ENCODE results near the gene DPRX.

Gene DPRX, protein sequence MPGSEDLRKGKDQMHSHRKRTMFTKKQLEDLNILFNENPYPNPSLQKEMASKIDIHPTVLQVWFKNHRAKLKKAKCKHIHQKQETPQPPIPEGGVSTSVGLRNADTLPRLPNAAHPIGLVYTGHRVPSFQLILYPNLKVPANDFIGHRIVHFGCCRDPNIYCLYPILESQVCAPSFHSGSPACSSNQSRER

DNA sequence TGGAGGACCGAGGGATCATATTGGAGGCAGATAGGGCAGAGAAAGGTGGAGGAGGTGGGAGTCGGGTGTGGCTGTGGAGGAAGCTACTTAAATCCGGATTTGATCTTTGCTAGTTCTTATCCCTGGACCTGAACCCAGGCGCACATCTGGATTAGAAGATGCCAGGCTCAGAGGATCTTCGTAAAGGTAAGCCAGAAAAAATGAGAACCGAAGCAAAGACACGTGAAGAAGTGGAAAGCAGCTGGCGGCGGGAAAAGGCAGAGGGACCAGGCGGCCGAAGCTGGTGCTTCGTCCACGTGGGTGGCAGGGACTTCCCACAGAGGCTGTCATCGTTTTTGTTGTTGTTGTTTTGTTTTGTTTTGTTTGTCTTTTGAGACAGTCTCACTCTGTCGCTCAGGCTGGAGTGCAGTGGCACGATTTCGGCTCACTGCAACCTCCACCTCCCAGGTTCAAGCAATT is at the start of gene DPRX:
DPRX (plus strand) TSS at position 51 of the 459 bp plus-strand sequence; CDS start at position 159, 108 bp downstream.
- no peak for DNase-seq (ENCODE audit: low read depth in 1 of 2, low spot score in 1 of 2)

DNA sequence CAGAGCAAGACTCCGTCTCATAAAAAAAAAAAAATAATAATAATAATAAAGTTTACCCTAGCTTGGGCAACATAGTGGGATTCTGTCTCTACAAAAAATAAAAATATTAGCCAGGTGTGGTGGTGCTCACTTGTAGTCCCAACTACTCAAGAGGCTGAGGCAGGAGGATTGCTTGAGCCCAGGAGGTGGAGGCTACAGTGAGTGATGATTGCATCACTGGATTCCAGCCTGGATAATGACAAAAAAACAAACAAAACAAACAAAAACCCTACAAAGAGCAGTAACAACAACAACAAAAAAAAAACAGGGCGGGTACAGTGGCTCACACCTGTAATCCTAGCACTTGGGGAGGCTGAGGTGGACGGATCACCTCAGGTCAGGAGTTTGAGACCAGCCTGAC is 48.6 kb upstream of the DPRX start:
- DNase-seq (ENCODE audit: low read depth in 1 of 2, low spot score in 1 of 2), result no peak

DNA sequence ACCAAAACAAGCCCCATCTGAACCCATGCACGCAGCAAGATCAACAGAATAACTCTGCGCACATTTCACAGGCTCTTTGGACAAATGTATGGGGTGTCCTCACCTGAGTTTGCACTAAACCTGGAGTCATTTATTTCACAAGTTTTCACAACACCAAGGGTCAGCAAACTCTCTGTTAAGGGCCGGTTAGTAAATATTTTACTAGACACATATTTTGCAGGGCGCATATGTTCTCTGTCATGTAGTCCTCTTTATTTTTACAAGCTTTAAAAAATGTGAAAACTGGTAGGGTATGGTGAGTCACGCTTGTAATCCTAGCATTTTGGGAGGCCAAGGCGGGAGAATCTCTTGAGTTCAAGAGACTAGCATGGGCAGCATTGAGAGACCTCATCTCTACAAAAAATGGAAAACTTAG is 45.5 kb upstream of the DPRX start:
- DNase-seq (ENCODE audit: low read depth in 1 of 2, low spot score in 1 of 2), result no peak

DNA sequence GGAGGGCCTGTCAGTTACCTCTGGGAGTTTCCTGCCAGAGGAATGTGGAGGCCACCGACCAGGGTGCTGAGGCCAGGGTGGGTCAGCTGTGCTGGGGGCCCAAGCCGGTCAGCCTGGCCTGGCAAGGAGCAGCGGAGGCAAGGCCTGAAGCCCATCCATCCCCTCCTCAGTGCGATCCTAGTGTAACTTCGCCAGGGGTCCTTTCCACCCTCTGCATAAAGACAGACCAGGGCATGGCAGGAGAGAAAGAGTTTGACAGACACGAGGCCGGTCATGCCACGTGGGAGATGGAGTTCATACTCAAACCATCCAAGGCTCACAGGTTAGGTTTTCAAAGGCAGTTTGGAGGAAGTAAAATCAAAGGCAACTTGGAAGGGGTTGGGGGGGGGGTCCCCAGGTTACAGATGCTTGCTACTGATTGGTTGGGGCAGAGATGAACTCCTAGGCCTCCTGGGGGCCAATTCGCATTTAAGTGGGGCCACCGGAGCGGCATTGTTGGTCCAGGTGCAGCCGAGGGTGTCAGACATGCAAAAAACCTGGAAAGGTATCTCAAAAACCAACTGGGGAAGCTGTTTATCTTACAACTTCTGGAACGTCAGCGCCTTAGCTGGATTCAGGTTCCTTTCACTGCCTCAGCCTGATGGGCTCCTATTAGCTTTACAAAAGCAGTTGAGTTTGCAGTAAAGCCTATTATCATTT is 36.8 kb upstream of the DPRX start:
- no peak for DNase-seq (ENCODE audit: low read depth in 1 of 2, low spot score in 1 of 2)

DNA sequence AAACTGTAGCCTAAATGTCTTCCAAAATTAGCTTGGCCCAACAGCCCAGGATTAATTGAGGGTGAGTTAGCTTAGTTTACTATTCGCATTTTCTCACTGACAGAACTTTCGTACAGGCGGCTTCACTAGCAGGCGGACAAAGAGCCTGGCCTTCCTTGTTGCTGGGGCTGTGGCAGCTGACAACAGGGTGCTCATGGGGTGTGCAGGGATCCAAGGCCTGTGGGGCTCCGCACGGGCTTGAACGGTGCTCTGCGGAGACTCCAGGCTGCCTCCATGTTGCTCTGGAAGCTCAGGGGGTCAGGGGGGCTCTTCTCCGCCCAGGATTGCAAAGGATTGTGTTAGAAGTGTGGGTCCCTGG is 36.3 kb upstream of the DPRX start:
- no peak for DNase-seq (ENCODE audit: low read depth in 1 of 2, low spot score in 1 of 2)

DNA sequence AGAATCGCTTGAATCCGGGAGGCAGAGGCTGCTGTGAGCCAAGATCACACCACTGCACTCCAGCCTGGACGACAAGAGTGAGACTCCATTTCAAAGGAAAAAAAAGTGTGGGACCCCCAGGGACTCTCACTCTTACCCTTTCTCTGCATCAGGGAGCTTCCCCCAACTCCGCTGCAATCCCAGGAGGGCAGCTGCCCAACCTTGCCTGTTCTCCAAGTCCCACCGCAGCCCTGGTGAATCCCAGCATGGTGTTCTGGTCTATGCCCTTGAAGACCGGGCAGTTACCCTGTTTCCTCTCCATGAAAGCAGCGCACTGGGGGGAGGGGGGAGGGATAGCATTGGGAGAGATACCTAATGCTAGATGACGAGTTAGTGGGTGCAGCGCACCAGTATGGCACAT is 35.7 kb upstream of the DPRX start:
- DNase-seq (ENCODE audit: low read depth in 1 of 2, low spot score in 1 of 2), result no peak

DNA sequence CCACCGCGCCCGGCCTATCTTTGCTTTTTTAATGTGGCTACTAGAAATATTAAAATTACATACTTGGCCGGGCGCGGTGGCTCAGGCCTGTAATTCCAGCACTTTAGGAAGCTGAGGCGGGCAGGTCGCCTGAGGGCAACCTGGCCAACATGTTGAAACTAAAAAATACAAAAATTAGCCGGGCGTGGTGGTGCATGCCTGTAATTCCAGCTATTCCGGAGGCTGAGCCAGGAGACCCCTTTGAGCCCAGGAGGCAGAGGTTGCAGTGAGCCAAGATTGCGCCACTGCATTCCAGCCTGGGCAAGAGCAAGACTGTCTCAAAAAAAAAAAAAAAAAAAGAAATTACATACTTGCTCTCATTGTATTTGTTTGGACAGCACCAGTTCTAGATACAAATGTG is 34.8 kb upstream of the DPRX start:
- no peak for DNase-seq (ENCODE audit: low read depth in 1 of 2, low spot score in 1 of 2)

DNA sequence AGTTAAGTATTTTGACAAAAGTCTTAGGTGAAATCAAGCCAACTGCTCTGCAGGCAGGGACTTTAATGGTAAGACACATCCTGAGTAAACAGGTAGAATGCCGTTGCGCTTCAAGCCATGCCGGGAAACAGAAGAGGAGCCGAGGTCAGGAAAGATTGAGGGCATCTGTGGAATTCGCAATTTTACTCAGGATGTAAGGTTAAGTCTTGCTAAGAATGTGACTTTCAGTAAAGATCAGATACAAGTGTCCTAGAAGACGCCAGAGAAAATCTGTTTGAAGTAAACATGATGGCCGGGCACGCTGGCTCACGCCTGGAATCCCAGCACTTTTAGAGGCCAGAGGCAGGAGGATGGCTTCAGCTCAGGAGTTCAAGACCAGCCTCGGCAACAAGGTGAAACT is 33.4 kb upstream of the DPRX start:
- DNase-seq (ENCODE audit: low read depth in 1 of 2, low spot score in 1 of 2), result no peak

DNA sequence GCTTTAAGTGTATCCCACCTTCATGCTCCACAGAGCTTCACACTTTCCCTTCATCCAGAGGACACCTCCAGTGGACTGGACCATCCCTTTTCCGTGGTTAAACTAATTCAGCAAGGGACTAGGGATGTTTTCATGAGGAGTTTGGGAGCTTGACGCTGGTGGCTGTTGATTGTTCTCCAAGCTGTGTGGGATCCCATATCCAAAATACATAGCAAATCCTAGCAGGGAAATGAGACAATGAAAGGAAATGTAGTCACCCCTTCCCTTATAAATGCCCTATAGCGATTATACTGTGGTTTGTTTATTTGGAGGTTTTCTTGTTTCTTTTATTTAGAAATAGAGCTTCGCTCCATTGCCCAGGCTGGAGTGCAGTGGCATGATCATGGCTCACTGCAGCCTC is 31.6 kb upstream of the DPRX start:
- DNase-seq (ENCODE audit: low read depth in 1 of 2, low spot score in 1 of 2), result no peak

DNA sequence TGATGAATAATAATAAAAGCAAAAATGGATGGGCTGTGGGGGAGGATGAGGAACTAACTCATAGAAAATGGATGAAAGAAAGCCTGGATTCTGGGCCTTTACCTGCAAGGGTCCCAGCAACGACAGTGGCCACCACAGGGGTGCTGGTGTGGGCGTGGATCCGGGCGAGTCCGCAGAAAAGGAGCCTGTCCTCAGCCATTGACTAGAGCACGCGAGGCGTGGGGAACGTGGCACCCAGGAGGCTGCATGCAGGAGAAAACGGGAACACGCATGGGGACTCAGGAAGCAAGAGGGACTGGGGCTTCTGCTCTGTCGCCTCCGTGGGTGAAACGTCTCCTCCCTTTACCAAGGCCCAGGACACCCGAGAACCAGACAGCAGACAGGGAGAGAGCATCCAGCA is 25.8 kb upstream of the DPRX start:
- DNase-seq (ENCODE audit: low read depth in 1 of 2, low spot score in 1 of 2), result no peak

DNA sequence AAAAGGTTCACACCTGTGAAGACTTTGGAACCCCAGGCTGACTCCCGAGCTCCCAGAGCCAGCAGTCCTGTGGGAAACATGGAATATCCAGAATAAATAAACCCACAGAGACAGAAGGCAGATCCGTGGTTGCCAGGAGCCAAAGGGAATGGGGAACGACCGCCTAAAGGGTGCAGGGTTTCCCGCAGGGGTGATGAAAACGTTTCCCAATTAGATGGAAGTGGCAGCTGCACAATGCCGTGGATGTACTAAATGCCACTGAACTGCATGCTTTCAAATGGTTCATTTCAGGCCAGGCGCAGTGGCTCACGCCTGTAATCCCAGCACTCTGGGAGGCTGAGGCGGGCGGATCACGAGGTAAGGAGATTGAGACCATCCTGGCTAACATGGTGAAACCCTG is 23.4 kb upstream of the DPRX start:
- no peak for DNase-seq (ENCODE audit: low read depth in 1 of 2, low spot score in 1 of 2)

DNA sequence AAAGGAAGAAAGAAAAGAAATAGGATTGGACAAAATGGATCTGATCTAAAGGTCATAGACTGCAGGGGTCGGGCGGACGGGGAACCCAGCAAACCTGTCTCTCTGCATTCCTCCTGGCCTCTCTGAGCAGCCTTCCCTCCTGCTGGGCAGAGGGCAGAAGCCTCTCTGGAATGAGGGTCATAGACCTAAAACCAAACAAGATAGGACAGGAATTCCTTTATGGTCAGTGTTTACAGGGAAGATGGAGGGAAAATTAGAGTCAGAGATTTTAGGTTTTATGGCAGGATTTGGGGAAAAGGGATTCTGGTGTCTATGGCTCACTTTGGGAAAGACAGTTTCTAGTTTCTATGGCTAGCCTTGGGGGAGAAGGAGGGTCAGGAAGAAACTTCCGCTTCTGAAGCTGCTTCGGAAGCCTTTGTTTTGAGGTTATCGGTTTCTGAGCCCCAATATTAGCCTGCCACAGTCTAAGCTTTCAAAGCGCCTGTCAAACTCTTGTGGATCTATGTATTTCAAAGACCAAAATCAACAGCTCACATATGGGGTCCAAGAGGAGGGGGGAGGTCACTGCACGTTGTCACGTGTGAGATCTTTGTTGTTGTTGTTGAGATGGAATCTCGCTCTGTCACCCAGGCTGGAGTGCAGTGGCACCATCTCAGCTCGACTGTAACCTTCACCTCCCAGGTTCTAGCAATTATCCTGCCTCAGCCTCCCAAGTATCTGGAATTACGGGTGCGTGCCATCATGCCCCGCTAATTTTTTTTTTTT is 18.9 kb upstream of the DPRX start:
- DNase-seq (ENCODE audit: low read depth in 1 of 2, low spot score in 1 of 2), result no peak

DNA sequence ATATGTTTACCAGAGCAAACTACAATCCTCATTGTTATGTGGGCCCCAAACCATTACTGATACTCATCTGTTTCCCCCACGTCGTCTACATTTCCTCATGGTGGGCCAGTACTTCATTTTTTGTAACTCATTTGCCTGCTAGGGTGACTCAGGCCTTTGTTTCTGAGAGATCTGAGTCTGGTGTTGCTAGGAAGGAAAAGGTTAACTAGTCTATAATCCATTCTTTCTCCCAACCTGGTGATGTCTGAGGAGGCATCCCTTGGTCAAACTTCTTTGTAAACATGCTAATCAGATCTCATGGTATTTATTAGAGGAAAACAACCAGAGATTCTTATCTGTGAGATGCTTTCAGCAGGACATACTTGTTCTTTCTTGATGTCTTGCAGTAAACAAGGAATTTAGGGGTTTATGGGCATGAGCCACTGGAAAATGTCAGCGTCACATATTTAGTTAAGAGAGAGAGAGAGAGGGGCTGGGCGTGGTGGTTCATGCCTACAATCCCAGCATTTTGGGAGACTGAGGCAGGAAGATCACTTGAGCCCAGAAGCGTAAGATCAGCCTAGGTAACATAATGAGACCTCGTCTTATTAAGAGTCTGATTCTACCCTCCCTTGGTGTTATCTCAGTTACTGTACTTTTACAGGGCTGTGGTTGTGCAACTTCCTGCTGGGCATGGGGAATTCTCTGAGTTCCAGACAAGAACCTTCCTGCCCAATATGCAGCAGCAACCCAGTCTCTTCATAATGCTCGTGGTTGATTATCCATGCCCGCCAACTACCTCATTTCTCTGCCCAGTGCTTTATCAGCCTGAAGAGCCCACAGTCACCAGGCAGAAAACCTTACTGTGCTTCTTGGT is 9.7 kb upstream of the DPRX start:
- no peak for DNase-seq (ENCODE audit: low read depth in 1 of 2, low spot score in 1 of 2)

DNA sequence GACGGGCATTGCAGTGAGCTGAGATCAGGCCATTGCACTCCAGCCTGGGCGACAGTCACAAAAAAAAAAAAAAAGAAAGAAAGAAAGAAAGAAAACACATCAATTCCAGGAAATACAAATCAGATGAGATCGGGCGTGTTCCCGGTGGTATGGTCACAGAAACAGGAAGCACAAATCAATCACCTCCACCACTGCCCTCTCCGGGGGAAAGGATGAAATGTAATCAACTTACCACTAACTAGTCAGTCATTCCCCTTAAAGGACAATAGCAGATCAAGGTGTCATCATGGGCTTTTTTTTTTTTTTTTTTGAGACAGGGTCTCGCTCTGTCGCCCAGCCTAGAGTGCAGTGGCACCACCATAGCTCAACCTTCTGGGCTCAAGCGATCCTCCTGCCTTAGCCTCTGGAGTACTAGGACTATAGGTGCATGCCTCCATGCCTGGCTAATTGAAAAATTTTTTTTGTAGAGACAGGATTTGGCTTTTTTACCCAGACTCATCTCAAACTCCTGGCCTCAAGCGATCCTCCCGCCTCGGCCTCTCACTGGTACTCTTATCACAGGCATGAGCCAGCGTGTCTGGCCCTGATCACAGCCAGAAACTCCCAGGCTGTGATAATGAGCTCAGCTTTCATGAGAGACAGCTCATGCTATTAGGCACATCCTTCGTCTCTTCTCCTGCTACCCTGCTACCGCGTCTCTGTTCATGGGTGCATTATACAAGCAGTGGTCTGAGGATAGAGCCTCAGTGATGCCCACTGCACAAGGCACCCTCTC is 6.8 kb upstream of the DPRX start:
- DNase-seq (ENCODE audit: low read depth in 1 of 2, low spot score in 1 of 2), result no peak

DNA sequence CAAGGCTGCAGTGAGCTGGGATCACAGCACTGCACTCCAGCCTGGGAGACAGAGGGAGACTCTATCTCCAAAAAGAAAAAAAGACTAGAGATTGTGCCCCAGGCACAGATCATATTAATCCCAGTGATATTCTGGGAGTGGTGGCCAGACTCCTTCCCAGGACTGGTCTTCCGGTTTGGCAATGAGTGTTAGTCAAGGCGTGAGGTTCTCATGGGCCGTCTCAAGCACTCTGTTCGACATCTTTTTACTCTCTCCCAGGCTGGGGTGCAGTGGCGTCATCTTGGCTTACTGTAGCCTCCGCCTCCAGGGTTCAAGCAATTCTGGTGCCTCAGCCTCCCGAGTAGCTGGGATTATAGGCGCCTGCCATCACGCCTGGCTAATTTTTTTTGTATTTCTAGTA is 5.3 kb upstream of the DPRX start:
- DNase-seq (ENCODE audit: low read depth in 1 of 2, low spot score in 1 of 2), result no peak

DNA sequence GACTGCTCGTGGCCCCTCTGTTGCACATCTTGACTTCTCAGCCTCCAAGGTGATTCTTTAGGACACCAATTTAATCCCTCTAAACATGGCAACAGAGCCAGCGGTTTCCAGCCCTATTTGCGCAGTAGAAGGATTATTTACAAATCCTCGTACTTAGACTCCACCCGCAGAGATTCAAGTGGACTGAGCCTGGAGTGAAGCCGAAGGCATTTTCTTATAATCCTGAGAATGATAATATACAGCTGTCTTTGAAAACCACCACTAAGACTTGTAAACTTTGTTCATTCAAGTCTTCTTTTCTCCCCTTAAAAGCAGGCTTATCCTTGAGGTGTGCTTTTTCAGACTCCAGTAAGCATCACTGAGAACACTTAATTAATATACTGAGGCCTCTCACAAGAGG is 4.8 kb upstream of the DPRX start:
- no peak for DNase-seq (ENCODE audit: low read depth in 1 of 2, low spot score in 1 of 2)

DNA sequence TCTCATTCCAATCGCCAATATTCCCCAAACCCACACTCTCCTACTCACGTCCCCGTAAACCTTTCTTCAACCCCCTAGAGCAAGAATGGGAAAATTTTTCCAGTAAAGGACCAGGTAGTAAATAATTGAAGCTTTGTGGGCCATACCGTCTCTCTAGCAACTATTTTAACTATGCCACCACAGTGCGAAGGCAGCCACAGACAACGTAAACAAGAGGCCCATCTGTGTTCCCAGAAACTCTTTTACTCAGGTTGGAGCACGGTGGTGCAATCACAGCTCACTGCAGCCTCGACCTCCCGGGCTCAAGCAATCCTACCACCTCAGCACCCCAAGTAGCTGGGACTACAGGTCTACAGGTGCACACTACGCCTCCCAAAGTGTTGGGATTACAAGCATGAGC is 3.0 kb downstream of the DPRX start:
- no peak for DNase-seq (ENCODE audit: low read depth in 1 of 2, low spot score in 1 of 2)

DNA sequence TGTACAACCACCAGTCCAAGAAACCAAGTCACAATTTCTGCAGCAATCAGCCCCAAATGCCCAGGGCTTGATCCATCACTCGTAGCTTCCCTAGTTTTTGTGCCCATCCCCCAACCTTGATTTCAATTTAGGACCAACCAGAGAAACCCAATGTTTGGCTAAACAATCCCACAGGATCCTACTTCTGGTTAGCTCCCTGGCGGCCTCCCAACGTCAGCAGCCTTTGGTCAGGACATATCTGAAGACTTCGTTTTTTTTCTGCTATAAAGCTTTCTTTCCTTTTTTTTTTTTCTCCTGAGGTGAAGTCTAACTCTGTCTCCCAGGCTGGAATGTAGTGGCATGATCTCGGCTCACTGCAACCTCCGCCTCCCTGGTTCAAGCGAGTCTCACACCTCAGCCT is 7.7 kb downstream of the DPRX start:
- no peak for DNase-seq (ENCODE audit: low read depth in 1 of 2, low spot score in 1 of 2)

DNA sequence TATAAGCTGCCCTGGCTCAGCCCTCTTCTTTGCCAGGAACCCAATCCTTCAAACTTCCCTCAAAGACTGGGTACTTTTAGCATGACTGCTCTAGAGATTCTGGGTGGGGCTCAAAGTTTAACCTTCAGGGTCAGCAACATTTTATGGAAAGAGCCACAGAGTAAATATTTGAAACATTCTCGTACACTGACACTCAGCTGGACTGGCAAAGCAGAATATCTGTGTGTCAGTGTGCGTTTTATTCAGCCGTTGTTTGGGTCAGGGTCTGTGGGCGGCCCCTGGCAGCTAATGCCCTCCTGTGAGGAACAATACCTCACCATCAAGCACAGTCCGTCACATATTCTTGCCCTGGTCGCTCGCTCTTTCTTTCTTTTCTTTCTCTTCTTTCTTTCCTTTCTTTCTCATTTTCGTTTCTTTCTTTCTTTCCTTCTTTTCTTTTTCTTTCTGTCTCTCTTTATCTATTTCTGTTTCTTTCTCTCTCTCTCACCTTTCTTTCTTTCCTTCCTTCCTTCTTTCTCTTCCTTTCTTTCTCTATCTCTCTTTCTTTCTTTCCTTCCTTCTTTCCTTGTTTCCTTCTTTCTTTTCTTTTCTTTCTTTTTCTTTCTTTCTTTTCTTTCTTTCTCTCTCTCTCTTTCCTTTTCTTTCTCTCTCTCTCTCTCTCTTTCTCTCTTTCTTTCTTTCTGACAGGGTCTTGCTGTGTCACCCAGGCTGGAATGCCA is 10.7 kb downstream of the DPRX start:
- no peak for DNase-seq (ENCODE audit: low read depth in 1 of 2, low spot score in 1 of 2)
